Epithelial cell of prostate (primary cell): Measurements from ENCODE around the gene PEX16.
"Not testable (repeated sequence)": the region's sequence is repeated elsewhere in the genome, so short reads cannot be mapped to it uniquely, and the experiment has no call there.

ENCODE experiments used
- DNase-seq: peaks from one replicate; pipeline ENCODE4 v3.0.0-alpha.2; 2011; ENCODE audit warnings: low read depth, low spot score
- H3K27ac ChIP-seq: fragments of 450-650 bp; 2 replicates; pipeline ENCODE4 v1.5.1; 2017; ENCODE audit warnings: mild to moderate bottlenecking

Gene PEX16

GRCh38 chr11:45919806-45920530 is 2.3 kb upstream of the PEX16 start:
- H3K27ac ChIP-seq = no peak overlapping the region
- DNase-seq = no peak

- no peak for DNase-seq
- no peak overlapping the region for H3K27ac ChIP-seq
These were observed 1.4 kb upstream of the PEX16 start for GRCh38 chr11:45918962-45919675.

- no peak for DNase-seq
- peak overlapping the region; percentile 89 for H3K27ac ChIP-seq
These were observed 759 bp upstream of the PEX16 start for GRCh38 chr11:45918331-45918941.

- no peak for DNase-seq
- peak overlapping the region; percentile 89 for H3K27ac ChIP-seq
These were observed 423 bp downstream of the PEX16 start for GRCh38 chr11:45917286-45917622.

GRCh38 chr11:45915446-45915845 is 2.2 kb downstream of the PEX16 start:
- DNase-seq = no peak
- H3K27ac ChIP-seq = no peak overlapping the region

- H3K27ac ChIP-seq = no peak overlapping the region
- DNase-seq = no peak
These were observed 3.6 kb downstream of the PEX16 start for GRCh38 chr11:45913942-45914635.

- no peak overlapping the region for H3K27ac ChIP-seq
- DNase-seq = no peak
These were observed 4.2 kb downstream of the PEX16 start for GRCh38 chr11:45913514-45913913.

- no peak overlapping the region for H3K27ac ChIP-seq
- no peak for DNase-seq
These were observed 7.1 kb downstream of the PEX16 start for GRCh38 chr11:45910623-45911022.

- H3K27ac ChIP-seq = no peak overlapping the region
These were observed 7.8 kb downstream of the PEX16 start for GRCh38 chr11:45909594-45910475.

GRCh38 chr11:45907911-45908370 is 9.7 kb downstream of the PEX16 start:
- no peak overlapping the region for H3K27ac ChIP-seq
- no peak for DNase-seq

More at GRCh38 chr11:45909594-45910475, 7.8 kb downstream of the PEX16 start:
- no peak for DNase-seq

- no peak for DNase-seq
- no peak within 1 kb of the TSS for H3K27ac ChIP-seq
These were observed 10.6 kb downstream of the PEX16 start, which contains the start of gene FREY1 for GRCh38 chr11:45906965-45907611. Gene FREY1, minus strand, starts transcription at chr11:45907271. Its CDS starts 26 bp downstream, at chr11:45907245.

GRCh38 chr11:45906096-45906682 is 11.5 kb downstream of the PEX16 start:
- DNase-seq = no peak
- no peak overlapping the region for H3K27ac ChIP-seq

- DNase-seq, H3K27ac ChIP-seq: not testable (repeated sequence)
These were observed 12.1 kb downstream of the PEX16 start for GRCh38 chr11:45905576-45905975.

- no peak for DNase-seq
- no peak overlapping the region for H3K27ac ChIP-seq
These were observed 12.6 kb downstream of the PEX16 start for GRCh38 chr11:45905095-45905494.

- no peak for DNase-seq
- no peak overlapping the region for H3K27ac ChIP-seq
These were observed 13.3 kb downstream of the PEX16 start for GRCh38 chr11:45904309-45904915.

GRCh38 chr11:45902452-45903380 is 15.0 kb downstream of the PEX16 start:
- H3K27ac ChIP-seq = no peak overlapping the region
- no peak for DNase-seq

GRCh38 chr11:45901626-45902025 is 16.1 kb downstream of the PEX16 start:
- no peak for DNase-seq
- H3K27ac ChIP-seq = no peak overlapping the region
